Spinal cord (tissue), 10 donors: Measurements from ENCODE around the gene SOD1. TPM values are rescaled to one million over a fixed set of nuclear protein-coding genes. Genes with fewer than 3 reads are reported as not detected.
"Not testable (repeated sequence)": the region's sequence is repeated elsewhere in the genome, so short reads cannot be mapped to it uniquely, and the experiment has no call there.

ENCODE experiments used
- DNase-seq, 6 donors: peaks; one replicate each; pipeline versions ENCODE4 v3.0.0 to v3.0.0-alpha.2; 2013 to 2015; ENCODE audit warnings: low spot score in 6 of 6, low read depth in 4 of 6
- H3K27ac ChIP-seq: one replicate; pipeline ENCODE4 v1.5.1; 2013; ENCODE audit warnings: low read depth, low read length, control low read depth
- H3K27me3 ChIP-seq: one replicate; pipeline ENCODE4 v1.6.1; 2013; ENCODE audit warnings: low read length; ENCODE audit not compliant: control insufficient read depth, insufficient read depth
- H3K36me3 ChIP-seq: one replicate; pipeline ENCODE4 v1.6.1; 2013; ENCODE audit warnings: low read length; ENCODE audit not compliant: control insufficient read depth, insufficient read depth
- H3K4me1 ChIP-seq: one replicate; pipeline ENCODE4 v1.6.1; 2013; ENCODE audit warnings: low read length; ENCODE audit not compliant: control insufficient read depth, insufficient read depth
- H3K4me3 ChIP-seq: one replicate; pipeline ENCODE4 v1.5.1; 2013; ENCODE audit warnings: low read depth, low read length, control low read depth
- H3K9me3 ChIP-seq: one replicate; pipeline ENCODE4 v1.6.1; 2013; ENCODE audit warnings: low read length; ENCODE audit not compliant: control insufficient read depth, insufficient read depth
- WGBS: methylation state at CpG from one replicate; pipeline ENCODE4 v1.1.5; 2013; ENCODE audit warnings: missing lambda C conversion rate; ENCODE audit not compliant: insufficient coverage; 5-methylcytosine and 5-hydroxymethylcytosine counted together
- polyA plus RNA-seq, 2 donors: library from polyadenylated mRNA; unstranded; fragments of 120-200 nt; gene quantifications; one replicate each; pipeline ENCODE4 v1.2.1, GENCODE V29; 2013; ENCODE audit not compliant: insufficient read length in 2 of 2
- total RNA-seq, 2 donors: library from RNA; depleted of rRNA in 1 of 2; stranded (reverse); fragments of 120-200 nt in 1 of 2; fragments of >200 nt in 1 of 2; gene quantifications; one replicate each; pipeline versions ENCODE4 v1.2.3 to v1.2.4, GENCODE V29; 2013 to 2014
- donor health status: healthy.

Gene SOD1
- total and polyA plus RNA-seq, 4 donors: 157 to 363 (median 339) TPM

DNA sequence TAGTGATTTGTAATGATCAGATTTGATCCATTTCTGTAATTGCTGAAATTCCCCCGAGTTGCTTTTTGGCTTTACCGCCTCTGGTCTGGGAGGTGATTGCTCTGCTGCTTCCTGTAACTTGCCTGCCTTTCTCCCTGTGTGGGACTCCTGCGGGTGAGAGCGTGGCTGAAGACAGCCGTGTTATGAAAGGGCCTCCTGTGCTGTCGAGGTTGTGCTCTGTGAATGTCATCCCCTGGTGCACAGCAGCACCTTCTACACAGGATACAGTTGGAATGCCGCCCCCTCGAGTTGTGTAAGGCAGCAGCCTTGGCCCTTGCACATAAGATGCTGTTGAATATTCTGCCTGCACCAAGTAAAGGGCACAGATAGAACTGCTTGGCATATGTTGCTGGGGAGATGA lies 5.9 kb downstream of the SOD1 start:
- DNase-seq: no peak
- no peaks in the 10 kb centered on the region for H3K9me3 ChIP-seq
- 44% methylated on average over 5 of the region's 8 CpGs for WGBS
- H3K4me1 ChIP-seq: peaks cover 11% of the 10 kb centered on the region
- no peak overlapping the region for H3K4me3 ChIP-seq
- no peak overlapping the region for H3K27ac ChIP-seq
- peaks cover 19% of the 10 kb centered on the region for H3K36me3 ChIP-seq
- H3K27me3 ChIP-seq: no peaks in the 10 kb centered on the region

DNA sequence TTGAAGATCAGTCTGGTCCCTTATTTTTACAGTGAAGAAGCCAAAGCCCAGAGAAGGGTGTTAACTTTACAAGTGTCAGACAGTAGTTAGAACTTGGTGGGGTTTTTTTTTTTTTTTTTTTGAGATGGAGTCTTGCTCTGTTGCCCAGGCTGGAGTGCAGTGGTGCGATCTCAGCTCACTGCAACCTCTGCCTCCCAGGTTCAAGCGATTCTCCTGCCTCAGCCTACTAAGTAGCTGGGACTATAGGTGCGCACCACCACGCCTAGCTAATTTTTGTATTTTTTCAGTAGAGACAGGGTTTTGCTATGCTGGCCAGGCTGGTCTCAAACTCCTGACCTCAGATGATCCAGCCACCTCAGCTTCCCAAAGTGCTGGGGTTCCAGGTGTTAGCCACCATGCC lies 6.4 kb downstream of the SOD1 start:
- H3K9me3 ChIP-seq, H3K27me3 ChIP-seq, H3K27ac ChIP-seq, DNase-seq, H3K4me3 ChIP-seq: not testable (repeated sequence)
- H3K4me1 ChIP-seq: peaks cover 11% of the 10 kb centered on the region
- WGBS: 100% methylated on average over 2 of the region's 4 CpGs
- peaks cover 19% of the 10 kb centered on the region for H3K36me3 ChIP-seq

DNA sequence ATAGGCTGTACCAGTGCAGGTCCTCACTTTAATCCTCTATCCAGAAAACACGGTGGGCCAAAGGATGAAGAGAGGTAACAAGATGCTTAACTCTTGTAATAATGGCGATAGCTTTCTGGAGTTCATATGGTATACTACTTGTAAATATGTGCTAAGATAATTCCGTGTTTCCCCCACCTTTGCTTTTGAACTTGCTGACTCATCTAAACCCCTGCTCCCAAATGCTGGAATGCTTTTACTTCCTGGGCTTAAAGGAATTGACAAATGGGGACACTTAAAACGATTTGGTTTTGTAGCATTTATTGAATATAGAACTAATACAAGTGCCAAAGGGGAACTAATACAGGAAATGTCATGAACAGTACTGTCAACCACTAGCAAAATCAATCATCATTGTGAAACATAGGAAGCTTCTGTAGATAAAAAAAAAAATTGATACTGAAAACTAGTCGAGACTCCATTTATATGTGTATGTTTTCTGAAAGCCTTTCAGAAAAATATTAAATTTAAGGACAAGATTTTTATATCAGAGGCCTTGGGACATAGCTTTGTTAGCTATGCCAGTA lies 7.0 kb downstream of the SOD1 start:
- WGBS: no CpG with 5 or more reads among the region's 5 CpGs
- Histone ChIP-seq H3K9me3 (no peaks in the 10 kb centered on the region), H3K4me3 (no peak overlapping the region), H3K27ac (no peak overlapping the region), H3K27me3 (no peaks in the 10 kb centered on the region), H3K4me1 (peaks cover 6% of the 10 kb centered on the region), H3K36me3 (peaks cover 19% of the 10 kb centered on the region)
- DNase-seq: no peak

DNA sequence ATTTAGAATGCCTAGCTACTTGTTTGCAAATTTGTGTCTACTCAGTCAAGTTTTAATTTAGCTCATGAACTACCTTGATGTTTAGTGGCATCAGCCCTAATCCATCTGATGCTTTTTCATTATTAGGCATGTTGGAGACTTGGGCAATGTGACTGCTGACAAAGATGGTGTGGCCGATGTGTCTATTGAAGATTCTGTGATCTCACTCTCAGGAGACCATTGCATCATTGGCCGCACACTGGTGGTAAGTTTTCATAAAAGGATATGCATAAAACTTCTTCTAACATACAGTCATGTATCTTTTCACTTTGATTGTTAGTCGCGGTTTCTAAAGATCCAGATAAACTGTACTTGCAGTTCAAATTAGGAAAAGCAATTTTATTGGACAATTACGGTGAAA lies 7.6 kb downstream of the SOD1 start:
- H3K4me3 ChIP-seq: no peak overlapping the region
- DNase-seq: no peak
- WGBS: 100% methylated on average over 1 of the region's 5 CpGs
- no peaks in the 10 kb centered on the region for H3K27me3 ChIP-seq
- H3K27ac ChIP-seq: no peak overlapping the region
- H3K9me3 ChIP-seq: no peaks in the 10 kb centered on the region
- H3K4me1 ChIP-seq: peaks cover 10% of the 10 kb centered on the region
- peaks cover 24% of the 10 kb centered on the region for H3K36me3 ChIP-seq

DNA sequence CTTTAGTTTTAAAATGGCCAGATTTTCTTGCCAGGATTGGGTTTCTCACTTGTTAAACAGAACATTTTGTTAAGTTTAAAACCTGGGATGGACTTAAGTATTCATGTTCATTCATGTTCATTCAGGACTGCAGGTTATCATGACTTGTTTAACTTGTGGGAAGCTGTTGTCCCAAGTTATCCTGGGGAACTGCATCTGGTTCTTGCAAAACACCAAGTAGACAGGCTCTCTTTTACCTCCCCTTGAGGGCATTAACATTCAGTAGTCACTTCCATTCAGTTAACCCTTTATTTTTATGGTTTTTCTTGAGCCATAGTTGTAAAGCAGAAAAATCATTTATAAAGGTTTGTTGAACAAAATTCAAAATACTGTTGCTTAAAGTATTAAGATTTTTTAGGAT lies 8.1 kb downstream of the SOD1 start:
- Histone ChIP-seq H3K36me3 (peaks cover 25% of the 10 kb centered on the region), H3K9me3 (no peaks in the 10 kb centered on the region), H3K27ac (no peak overlapping the region), H3K4me1 (peaks cover 11% of the 10 kb centered on the region), H3K4me3 (no peak overlapping the region), H3K27me3 (no peaks in the 10 kb centered on the region)
- no peak for DNase-seq

DNA sequence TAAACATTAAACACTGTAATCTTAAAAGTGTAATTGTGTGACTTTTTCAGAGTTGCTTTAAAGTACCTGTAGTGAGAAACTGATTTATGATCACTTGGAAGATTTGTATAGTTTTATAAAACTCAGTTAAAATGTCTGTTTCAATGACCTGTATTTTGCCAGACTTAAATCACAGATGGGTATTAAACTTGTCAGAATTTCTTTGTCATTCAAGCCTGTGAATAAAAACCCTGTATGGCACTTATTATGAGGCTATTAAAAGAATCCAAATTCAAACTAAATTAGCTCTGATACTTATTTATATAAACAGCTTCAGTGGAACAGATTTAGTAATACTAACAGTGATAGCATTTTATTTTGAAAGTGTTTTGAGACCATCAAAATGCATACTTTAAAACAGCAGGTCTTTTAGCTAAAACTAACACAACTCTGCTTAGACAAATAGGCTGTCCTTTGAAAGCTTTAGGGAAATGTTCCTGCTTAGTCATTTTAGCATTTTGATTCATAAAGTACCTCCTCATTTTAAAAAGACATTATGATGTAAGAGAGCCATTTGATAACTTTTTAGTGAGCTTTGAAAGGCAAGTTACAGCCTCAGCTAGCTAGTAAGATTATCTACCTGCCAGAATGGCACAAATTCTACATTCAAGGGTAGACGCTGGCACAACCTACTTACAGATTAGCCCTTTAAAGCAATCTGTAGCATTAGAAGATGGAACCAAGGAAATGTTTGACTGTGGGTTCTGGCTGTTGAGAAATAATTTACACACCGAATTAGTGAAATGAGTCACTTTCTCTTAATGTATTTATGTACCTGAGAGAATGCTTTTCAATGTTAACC lies 9.4 kb downstream of the SOD1 start:
- no peak for DNase-seq
- H3K27me3 ChIP-seq: no peaks in the 10 kb centered on the region
- H3K36me3 ChIP-seq: peaks cover 22% of the 10 kb centered on the region
- no peak overlapping the region for H3K27ac ChIP-seq
- H3K4me3 ChIP-seq: no peak overlapping the region
- H3K4me1 ChIP-seq: peaks cover 8% of the 10 kb centered on the region
- H3K9me3 ChIP-seq: no peaks in the 10 kb centered on the region
- WGBS: no CpG with 5 or more reads among the region's 2 CpGs

DNA sequence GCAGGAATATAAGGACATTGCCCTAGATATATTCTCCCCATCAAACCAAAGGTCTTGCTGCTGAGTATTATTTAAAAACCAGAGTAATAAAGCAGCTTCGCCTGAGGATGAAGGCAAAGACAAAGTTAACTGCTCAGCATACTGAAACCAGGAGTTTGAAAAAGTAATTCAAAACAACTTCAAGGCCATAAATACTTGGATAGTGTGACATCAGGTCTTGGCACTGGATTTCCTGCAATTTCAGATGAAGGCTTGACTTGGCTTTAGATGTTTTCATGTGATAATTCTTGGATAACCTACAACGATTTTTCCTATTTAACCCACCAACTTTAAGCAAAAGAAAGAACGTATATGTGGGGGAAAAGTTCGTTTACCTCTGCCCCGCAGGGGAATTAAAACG lies 10.6 kb downstream of the SOD1 start:
- Histone ChIP-seq H3K9me3 (no peaks in the 10 kb centered on the region), H3K4me1 (peaks cover 8% of the 10 kb centered on the region), H3K27me3 (no peaks in the 10 kb centered on the region), H3K4me3 (no peak overlapping the region), H3K36me3 (peaks cover 17% of the 10 kb centered on the region), H3K27ac (no peak overlapping the region)
- DNase-seq: no peak
- WGBS: no CpG with 5 or more reads among the region's 6 CpGs

DNA sequence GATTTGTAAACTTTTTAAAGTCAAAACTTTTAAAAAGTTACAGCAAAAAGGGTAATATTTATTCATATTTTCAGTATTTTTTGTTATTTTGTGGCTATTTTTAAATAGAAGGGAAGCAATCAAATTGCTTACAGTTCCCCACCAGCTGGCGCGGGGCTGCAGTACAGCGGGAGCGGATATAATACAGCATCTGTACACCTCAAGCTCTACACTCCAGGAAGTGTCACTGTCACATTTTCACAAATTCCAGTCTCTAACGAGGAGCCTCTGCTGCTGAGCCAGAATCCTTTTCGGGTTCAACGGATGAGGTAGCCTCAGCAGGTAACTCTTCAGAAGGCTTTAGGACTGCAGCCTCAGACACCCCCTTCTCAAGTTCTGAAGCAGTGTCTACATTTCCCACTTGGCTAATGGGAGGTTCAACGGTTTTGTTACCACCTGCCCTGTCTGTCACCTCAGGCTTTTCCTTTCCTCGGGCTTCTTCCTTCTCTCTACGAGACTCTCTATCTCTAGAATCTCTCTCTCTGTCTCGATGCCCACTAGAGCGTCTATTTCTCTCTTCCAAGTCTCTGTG lies 11.7 kb downstream of the SOD1 start:
- Histone ChIP-seq H3K9me3 (no peaks in the 10 kb centered on the region), H3K36me3 (peaks cover 12% of the 10 kb centered on the region), H3K27ac (no peak overlapping the region), H3K27me3 (no peaks in the 10 kb centered on the region), H3K4me1 (peaks cover 5% of the 10 kb centered on the region), H3K4me3 (no peak overlapping the region)
- 87% methylated on average over 12 of the region's 12 CpGs for WGBS
- no peak for DNase-seq

DNA sequence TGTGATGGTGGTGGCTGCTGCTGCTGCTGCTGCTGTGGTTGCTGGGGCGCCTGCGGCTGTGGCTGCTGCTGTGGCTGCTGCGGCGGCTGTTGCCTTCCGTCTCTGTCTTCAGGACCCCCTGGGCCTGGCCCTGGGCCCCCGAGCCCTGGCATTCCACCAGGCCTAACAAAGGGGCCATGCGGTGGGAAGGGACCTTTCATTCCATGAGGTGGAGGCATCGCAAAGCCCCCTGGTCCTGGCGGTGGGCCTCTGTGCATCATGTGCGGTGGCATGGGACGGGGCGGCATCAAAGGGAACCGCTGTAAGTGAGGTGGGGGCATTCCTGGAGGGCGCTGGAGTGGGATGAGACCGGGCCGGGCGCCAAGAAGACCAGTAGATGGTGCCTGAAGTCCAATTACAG lies 12.4 kb downstream of the SOD1 start:
- Histone ChIP-seq H3K36me3 (peaks cover 12% of the 10 kb centered on the region), H3K27me3 (no peaks in the 10 kb centered on the region), H3K9me3 (no peaks in the 10 kb centered on the region), H3K4me1 (peaks cover 5% of the 10 kb centered on the region), H3K27ac (no peak overlapping the region), H3K4me3 (no peak overlapping the region)
- WGBS: 73% methylated on average over 14 of the region's 17 CpGs
- DNase-seq: no peak
